GM21723 (cell line): Measurements from ENCODE around the gene ATG5.
"Not testable (repeated sequence)": the region's sequence is repeated elsewhere in the genome, so short reads cannot be mapped to it uniquely, and the experiment has no call there.

Source experiments
- ATAC-seq: cut with Tn5 transposase; IDR thresholded peaks from one replicate; pipeline ENCODE4 v1.9.1; 2021; ENCODE audit warnings: mild to moderate bottlenecking, moderate library complexity; ENCODE audit not compliant: unreplicated experiment

ATG5 gene

GRCh38 chr6:106315765-106316374 lies 9.7 kb downstream of the ATG5 start:
- ATAC-seq, result no peak

- ATAC-seq, result no peak
Observed at GRCh38 chr6:106309766-106310373, 15.7 kb downstream of the ATG5 start.

GRCh38 chr6:106308985-106309384 lies 16.6 kb downstream of the ATG5 start:
- ATAC-seq, result no peak

GRCh38 chr6:106305740-106306139 lies 19.8 kb downstream of the ATG5 start:
- ATAC-seq, result no peak

GRCh38 chr6:106300944-106301343 lies 24.6 kb downstream of the ATG5 start:
- ATAC-seq, result no peak

- no peak for ATAC-seq
Observed at GRCh38 chr6:106300020-106300780, 25.4 kb downstream of the ATG5 start.

GRCh38 chr6:106293116-106293515 lies 32.4 kb downstream of the ATG5 start:
- no peak for ATAC-seq

- no peak for ATAC-seq
Observed at GRCh38 chr6:106290954-106291353, 34.6 kb downstream of the ATG5 start.

- ATAC-seq, result no peak
Observed at GRCh38 chr6:106290032-106290431, 35.5 kb downstream of the ATG5 start.

- ATAC-seq, result no peak
Observed at GRCh38 chr6:106287215-106287614, 38.3 kb downstream of the ATG5 start.

GRCh38 chr6:106286746-106287145 lies 38.8 kb downstream of the ATG5 start:
- no peak for ATAC-seq

GRCh38 chr6:106283481-106283880 lies 42.1 kb downstream of the ATG5 start:
- no peak for ATAC-seq

GRCh38 chr6:106281661-106282060 lies 43.9 kb downstream of the ATG5 start:
- ATAC-seq, result no peak

GRCh38 chr6:106281088-106281487 lies 44.5 kb downstream of the ATG5 start:
- no peak for ATAC-seq

- no peak for ATAC-seq
Observed at GRCh38 chr6:106279179-106279578, 46.4 kb downstream of the ATG5 start.

GRCh38 chr6:106275692-106276091 lies 49.9 kb downstream of the ATG5 start:
- ATAC-seq, result no peak

- peak; percentile 75 for ATAC-seq
Observed at GRCh38 chr6:106273087-106273486, 52.5 kb downstream of the ATG5 start.

- ATAC-seq, result no peak
Observed at GRCh38 chr6:106272287-106272686, 53.3 kb downstream of the ATG5 start.

- no peak for ATAC-seq
Observed at GRCh38 chr6:106270414-106270813, 55.1 kb downstream of the ATG5 start.

GRCh38 chr6:106269268-106269919 lies 56.2 kb downstream of the ATG5 start:
- not testable (repeated sequence) for ATAC-seq

GRCh38 chr6:106268500-106268899 lies 57.1 kb downstream of the ATG5 start:
- not testable (repeated sequence) for ATAC-seq

GRCh38 chr6:106264433-106264832 lies 61.1 kb downstream of the ATG5 start:
- not testable (repeated sequence) for ATAC-seq
